Stimulated activated CD4-positive, alpha-beta T cell treated with anti-CD3 and anti-CD28 coated beads, Interleukin-1b, Interleukin-23, amount 100 ng/mL, for 48 hours (primary cell): ENCODE results near the gene ZDHHC11B.
"Not testable (repeated sequence)": the region's sequence is repeated elsewhere in the genome, so short reads cannot be mapped to it uniquely, and the experiment has no call there.

Experiments used
- DNase-seq: peaks from one replicate; pipeline ENCODE4 v3.0.0-alpha.2; 2020

Gene ZDHHC11B

DNA sequence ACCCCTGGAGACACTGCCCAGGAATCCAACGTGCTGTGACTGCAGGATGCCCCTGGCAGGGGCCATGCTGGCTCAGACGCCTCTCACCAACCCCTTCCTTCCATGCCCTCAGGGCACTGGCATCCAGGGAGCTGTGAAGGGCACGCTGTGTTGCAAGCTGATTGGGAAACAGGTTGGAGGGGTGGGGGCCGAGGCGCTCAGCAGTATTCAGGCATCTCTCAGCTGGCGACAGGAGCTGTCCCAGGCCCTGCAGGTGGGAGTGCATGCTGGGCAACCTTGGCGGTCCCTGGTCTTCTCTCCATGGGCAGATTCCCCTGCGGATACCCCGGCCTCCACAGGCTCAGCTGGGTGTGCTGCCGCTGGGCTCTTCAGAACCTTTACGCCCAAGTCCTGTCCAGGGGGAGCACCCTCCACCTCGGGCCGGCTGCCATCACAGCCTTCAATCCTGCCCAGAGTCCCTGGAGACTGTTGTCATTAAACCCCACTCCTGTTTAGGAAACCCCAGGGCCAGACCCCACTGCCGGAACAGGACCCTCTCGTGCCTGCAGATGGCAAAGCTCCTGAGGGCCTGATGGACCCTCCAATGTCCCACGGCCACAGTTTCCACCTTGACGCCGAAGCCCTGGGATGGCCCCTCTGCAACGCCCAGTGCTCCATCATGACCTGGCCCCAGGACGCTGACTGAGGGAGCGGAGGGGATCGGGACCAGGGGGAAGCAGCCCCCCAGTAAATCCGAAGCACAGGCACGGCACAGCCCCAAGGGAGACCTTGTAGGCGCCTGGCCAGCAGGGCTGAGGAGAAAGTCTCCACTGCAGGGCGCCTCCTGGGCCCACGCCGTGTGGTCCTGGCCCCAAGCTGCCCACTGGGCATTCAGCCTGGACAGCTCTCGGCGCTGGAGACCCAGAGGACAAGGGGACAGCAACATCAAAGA, 100.7 kb downstream of the ZDHHC11B start:
- no peak for DNase-seq

- not testable (repeated sequence) for DNase-seq
These were observed 101.7 kb downstream of the ZDHHC11B start for GRCh38 chr5:682651-683358.

- not testable (repeated sequence) for DNase-seq
These were observed 102.3 kb downstream of the ZDHHC11B start for GRCh38 chr5:682216-682615.

DNA sequence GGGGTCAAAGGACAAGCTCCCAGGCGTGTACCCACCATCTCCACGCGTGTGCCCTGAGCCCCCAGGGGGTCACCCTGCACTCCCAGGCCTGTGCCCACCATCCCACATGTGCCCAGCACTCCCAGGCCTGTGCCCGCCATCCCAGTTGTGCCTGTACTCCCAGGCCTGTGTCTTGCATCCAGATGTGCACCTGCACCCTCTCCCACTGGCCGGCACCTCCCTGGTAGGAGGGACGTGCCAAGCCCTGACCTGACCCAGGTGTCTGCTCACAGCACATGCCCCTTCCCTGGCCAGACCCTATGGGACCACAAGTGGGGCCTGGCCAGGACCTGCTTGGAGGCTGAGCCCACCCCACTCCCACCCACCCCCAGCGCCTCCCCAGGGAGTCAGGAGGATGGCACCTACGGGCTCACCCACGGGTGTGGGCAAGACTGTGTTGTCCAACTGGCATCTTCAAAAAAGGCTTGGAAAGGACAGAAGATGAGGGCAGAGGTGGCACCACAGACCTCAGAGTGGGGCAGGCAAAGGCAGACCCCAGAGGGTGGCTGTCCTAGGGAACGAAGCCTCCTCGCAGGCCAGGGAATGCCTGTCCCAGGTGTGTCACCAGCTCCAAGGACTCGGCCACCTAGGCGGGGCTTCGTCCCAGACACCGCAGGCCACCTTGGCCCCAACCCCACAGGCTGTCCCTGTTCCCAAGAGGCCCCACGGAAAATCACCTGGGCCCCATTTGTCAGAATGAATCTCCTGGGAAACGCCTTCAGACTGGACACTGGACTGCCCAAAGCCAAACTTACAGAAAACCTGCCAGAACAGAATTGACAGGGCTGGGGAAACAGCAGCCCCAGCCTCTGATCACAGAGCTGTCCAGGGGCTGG, 103.0 kb downstream of the ZDHHC11B start:
- not testable (repeated sequence) for DNase-seq

- DNase-seq: not testable (repeated sequence)
These were observed 103.7 kb downstream of the ZDHHC11B start for GRCh38 chr5:680836-681235.

DNA sequence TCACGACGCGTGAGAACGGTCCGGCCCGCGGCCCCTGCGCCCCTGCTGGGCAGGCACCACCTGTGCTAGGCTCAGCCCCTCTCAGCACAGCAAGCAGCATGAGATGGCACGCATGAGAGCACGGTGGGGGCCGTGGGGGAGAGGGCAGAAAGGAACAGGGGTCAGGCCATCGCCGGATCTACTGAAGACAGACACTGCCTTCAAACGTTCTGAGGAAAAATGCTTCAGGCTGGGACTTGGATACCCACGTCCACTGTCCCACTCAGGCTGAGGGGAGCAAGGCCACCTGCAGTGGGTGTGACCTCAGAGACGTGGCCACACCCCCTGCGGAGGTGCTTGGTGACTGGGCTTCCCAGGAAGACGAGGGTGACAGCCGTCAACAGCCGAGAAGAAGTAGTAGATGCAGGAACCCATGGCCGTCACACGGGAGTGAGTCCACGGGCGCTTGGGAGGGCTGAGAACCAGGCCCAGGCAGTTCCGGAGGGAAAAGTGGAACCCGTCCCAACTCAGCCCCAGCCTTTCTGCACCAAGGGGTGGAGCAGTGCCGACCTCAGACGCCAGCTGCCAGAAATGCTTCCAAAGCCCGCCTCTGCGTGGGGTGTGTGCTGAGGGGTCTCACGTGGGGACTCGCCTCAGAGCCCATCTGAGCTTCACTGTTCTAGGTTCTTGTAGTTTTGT, 104.3 kb downstream of the ZDHHC11B start:
- not testable (repeated sequence) for DNase-seq

GRCh38 chr5:679166-679895, 105.2 kb downstream of the ZDHHC11B start:
- not testable (repeated sequence) for DNase-seq

DNA sequence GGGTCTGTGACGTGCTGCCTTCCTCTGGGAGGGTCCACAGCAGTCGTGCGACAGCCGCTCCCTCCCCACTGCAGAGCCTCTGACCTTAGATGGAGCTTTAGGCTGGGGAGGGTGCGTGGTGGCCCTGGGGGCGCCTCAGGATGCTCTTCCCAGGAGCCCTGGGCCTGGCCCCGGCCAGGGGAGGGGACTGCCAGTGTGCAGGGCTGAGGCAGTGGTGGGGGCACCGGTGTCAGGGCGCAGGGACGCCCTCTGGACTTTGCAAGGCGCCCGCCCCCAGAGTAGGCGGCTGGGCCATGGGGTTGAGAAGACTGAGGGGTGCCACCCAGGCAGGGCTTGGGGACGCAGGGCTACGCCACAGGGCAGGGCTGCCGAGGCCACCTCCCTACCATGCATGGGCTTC, 106.0 kb downstream of the ZDHHC11B start:
- not testable (repeated sequence) for DNase-seq

- DNase-seq: no peak
These were observed 107.1 kb downstream of the ZDHHC11B start for GRCh38 chr5:677131-678101.

DNA sequence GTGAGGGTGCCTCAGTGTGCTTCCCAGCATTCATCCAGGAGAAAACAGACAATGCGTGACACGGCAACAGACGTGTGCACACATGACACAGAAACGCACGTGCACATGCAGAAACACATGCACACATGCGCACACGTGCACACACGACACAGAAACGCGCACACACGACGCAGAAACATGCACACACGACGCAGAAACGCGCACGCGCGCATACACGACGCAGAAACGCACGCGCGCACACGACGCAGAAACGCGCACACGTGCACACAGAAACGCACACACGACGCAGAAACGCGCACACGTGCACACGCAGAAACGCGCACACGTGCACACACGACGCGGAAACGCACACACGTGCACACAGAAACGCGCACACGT, 107.8 kb downstream of the ZDHHC11B start:
- no peak for DNase-seq

- DNase-seq: no peak
These were observed 108.4 kb downstream of the ZDHHC11B start for GRCh38 chr5:675871-676698.

GRCh38 chr5:675111-675870, 109.2 kb downstream of the ZDHHC11B start:
- no peak for DNase-seq

DNA sequence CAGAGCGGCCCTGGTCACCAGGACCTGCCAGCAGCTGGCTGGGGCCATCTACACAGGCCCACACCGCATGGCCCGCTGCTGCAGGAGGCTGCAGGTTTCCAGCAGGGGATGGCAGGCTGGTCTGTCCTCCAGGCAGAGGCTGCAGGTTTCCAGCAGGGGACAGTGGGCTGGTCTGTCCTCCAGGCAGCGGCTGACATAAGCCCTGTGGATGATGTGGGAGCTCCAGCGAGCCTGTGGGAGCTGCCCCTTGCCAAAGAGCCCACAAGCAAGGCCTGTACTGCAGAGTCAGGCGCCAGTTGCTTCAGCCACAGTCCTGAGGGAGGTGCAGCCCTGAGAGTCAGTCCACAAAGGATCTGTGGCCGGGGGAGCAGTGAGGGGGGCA, 109.9 kb downstream of the ZDHHC11B start:
- DNase-seq: no peak

GRCh38 chr5:673831-674629, 110.5 kb downstream of the ZDHHC11B start:
- no peak for DNase-seq

DNA sequence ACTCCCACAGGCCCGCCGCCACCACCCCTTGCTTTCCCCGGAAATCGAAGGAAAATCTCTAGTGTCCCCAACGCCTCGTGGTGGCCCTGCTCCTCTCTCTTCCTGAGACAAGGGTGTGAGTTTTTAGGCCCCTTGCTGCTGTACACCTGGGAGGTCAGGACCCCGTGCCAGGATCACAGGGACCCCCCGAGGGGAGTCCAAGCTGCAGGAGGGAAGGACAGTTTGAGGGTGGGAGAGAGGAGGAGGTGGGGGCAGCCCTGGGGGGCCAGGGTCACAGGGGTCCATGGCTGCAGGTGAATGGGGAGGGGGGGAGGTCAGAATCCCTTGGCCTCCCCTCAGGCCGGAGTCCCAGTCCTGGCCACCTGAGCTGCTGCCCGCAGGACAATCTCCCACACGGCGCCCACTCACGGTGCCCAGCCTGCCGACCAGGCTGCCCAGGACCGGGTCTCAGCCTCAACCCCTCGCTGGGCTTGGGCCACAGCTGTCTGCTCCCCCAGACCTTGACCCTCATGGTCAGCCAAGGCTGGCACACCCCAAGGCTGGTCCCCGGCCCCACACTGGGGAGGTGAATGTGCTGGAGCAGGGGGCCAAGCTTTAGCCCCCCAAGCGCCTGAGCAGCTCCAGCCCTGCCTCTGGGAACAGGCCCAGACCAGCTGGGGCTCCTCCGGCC, 111.2 kb downstream of the ZDHHC11B start:
- no peak for DNase-seq

DNA sequence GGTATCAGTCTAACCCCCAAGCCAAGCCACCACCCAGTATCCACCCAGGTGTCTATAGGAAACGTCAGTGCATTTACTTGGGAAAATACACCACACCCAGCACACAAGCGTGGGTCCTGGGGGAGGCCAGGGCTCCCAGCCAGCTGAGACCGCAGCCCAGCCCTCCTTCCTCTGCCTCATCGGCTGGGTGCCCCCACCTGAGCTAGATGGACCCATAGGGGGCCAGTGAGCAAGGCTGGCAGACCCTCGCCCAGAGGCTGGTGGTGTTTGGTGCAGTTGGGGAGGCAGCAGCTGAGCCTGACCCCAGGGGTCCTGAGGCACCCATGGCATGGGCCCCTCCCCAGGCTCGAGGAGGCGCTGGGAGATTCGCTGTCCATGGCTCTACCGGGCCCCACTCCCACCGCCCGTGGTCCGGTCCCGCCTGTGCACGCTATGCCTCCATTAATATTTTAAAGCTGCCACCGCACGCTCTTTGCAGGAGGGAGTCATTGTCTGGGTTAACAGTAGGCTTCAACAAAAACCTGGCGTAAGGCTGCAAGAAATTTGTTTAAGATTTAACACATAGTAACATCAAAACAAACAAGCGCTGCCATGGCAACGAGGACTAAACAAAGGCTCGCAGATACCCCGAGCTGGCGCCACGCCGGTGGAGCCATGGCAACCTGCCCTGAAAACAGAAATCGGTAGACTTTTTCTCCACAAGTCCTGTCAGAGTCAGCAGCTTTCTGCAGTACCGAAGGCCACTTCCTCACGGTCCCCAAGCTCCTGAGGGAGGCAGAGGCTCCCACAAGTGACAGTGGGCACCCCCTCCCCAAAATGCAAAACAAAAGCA, 112.0 kb downstream of the ZDHHC11B start:
- peak; percentile 64 for DNase-seq
